GM06990 (cell line): ENCODE measurements around the gene DNAAF1.

ENCODE experiments used
- DNase-seq: peaks from one replicate; pipeline ENCODE4 v3.0.0-alpha.2; 2011; ENCODE audit not compliant: insufficient read length; ENCODE audit errors: extremely low read depth
- H3K27me3 ChIP-seq: replicated peaks from 2 replicates; pipeline ENCODE4 v1.6.0; 2011; ENCODE audit warnings: low read length; ENCODE audit not compliant: control insufficient read depth, insufficient read depth
- H3K36me3 ChIP-seq: 2 replicates; pipeline ENCODE4 v1.5.1; 2011; ENCODE audit warnings: low read length; ENCODE audit not compliant: control insufficient read depth, insufficient read depth
- H3K4me3 ChIP-seq: replicated peaks from 2 replicates; pipeline ENCODE4 v1.5.1; 2011; ENCODE audit warnings: low read depth, mild to moderate bottlenecking, control low read depth, low read length
- TF ChIP-seq, protein P1 (sequence below): IDR thresholded peaks from 2 replicates; pipeline ENCODE4 v1.5.1; 2011; ENCODE audit warnings: low read length, control low read depth, mild to moderate bottlenecking, inconsistent platforms; ENCODE audit not compliant: insufficient read depth, poor library complexity, severe bottlenecking

The DNAAF1 gene

DNA sequence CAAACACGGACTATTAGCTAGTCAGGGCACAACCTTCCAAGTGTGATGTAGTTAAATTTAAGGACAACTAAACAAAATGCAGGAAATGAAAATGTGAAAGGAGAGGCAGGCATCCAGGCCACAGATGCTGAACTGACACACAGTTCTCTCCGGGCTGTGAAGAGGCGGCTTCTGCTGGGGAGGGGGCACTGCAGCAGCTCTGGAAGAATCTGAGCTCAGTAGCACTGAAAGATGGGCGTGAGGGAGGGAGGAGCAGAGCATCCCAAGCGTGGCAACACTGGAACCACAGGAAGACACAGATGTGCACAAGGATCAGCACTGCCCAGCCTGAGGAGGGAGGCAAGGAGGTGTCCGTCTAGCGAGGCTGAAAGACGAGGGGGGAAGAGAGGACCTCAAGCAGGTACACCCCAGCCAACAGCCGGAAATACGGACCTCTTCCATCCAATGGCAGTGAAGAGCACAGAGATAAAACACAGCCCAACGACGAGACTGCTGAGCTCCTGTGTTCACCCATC, 39.8 kb upstream of the DNAAF1 start:
- no peak for DNase-seq
- Histone ChIP-seq H3K36me3 (peaks cover 5% of the 10 kb centered on the region), H3K4me3 (no peak overlapping the region), H3K27me3 (no peaks in the 10 kb centered on the region)
- TF ChIP-seq, protein P1, sequence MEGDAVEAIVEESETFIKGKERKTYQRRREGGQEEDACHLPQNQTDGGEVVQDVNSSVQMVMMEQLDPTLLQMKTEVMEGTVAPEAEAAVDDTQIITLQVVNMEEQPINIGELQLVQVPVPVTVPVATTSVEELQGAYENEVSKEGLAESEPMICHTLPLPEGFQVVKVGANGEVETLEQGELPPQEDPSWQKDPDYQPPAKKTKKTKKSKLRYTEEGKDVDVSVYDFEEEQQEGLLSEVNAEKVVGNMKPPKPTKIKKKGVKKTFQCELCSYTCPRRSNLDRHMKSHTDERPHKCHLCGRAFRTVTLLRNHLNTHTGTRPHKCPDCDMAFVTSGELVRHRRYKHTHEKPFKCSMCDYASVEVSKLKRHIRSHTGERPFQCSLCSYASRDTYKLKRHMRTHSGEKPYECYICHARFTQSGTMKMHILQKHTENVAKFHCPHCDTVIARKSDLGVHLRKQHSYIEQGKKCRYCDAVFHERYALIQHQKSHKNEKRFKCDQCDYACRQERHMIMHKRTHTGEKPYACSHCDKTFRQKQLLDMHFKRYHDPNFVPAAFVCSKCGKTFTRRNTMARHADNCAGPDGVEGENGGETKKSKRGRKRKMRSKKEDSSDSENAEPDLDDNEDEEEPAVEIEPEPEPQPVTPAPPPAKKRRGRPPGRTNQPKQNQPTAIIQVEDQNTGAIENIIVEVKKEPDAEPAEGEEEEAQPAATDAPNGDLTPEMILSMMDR = no peak

DNA sequence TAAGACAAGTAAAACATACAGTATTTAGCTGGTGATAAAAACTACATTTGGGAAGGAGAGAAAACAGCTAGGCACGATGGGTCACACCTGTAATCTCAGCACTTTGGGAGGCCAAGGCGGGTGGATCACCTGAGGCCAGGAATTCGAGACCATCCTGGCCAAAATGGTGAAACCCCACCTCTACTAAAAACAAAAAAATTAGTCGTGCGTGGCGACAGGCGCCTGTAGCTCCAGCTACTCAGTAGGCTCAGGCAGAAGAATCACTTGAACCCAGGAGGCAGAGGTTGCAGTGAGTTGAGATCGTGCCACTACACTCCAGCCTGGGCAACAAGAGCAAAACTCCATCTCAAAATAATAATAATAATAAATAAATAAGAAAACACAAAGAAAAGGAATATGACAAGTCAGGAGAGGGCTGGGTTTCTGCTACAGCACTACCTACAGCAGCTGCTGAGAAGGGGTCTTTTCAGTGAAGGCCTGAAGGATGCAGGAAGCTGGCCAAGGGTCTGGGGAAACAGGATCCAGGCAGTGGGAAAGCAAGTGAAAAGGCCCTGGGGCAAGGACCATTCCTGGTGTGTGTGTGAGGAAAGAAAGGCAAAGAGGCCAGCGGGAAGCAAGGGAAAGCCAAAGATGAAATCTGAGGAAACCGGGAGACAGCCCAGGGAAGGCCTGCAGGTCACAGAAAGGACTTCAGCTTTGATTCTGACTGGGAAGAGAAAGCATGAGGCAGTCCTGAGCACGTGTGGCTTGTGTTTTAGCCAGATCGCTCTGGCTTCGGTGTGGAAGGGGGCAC, 39.0 kb upstream of the DNAAF1 start:
- no peak for DNase-seq
- Histone ChIP-seq H3K36me3 (peaks cover 5% of the 10 kb centered on the region), H3K4me3 (no peak overlapping the region), H3K27me3 (no peaks in the 10 kb centered on the region)
- TF ChIP-seq, protein P1 = no peak

DNA sequence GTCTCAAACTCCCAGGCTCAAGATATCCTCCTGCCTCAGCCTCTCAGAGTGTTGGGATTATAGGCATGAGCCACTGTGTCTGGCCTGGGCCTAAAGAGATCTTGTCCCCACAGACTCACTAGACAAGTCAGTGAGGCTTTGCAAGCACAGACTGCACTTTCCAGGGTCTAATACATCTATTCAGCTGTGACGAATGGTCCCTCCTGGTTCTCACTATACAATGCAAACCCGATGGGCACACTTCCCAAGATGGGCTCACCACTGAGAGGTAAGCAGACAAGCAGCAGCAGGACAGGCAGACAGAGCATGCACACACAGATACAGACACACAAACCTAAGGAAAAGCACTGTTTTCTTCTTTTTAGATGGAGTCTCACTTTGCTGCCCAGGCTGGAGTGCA, 37.2 kb upstream of the DNAAF1 start:
- TF ChIP-seq, protein P1 = no peak
- no peak overlapping the region for H3K4me3 ChIP-seq
- no peaks in the 10 kb centered on the region for H3K27me3 ChIP-seq
- peaks cover 5% of the 10 kb centered on the region for H3K36me3 ChIP-seq
- no peak for DNase-seq

DNA sequence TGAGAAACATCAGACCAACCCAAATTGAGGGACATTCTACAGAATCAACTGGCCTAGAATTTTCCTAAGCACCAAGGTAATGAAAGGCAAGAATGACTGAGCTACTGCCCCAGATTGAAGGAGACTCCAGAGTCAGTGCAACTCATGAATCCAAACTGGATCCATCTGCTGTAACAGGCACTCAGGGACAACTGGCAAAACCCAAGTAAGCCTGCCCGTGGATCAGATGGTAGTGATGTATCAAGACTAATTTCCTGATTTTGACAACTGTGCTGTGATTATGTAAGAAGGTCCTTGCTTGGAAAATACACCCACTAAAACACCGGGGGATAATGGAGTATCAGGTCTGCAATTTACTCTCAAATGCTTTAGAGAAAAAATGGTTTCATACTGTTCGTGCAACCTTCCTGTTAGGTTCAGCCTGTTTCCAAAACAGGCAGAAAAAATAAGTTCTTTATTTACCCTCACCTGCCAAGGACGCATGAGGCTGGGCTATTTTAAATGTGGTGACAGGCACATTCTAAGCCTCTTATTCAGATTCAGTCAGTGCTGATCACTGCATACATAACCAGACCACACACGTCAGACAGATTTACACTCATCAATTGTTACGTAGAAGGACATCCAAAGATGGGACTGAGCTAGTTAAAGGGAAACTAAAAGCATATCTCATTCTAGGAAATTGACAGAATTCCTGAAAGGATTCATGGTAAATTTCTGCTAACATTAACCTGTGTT, 35.3 kb upstream of the DNAAF1 start:
- Histone ChIP-seq H3K27me3 (no peaks in the 10 kb centered on the region), H3K4me3 (no peak overlapping the region), H3K36me3 (peaks cover 5% of the 10 kb centered on the region)
- DNase-seq = no peak
- TF ChIP-seq, protein P1 = no peak

DNA sequence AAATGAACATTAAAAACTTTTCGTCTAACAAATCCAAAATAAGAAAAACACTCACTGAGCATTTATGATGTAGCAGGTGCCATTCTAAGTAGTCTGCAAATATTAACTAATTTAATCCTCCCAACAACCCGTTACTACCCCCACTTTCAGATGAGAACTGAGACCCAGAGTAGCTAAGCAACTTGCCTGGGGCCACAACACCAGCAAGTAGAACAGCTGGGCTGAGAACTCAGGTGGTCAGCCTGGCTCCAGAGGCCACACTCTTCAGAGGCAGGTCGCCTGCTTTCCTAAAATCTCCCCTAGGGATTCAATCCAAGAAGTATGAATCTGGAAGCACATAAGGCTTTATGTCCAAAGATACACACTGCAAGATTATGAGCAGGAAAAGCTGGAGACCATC, 34.6 kb upstream of the DNAAF1 start:
- no peak for DNase-seq
- peaks cover 3% of the 10 kb centered on the region for H3K36me3 ChIP-seq
- TF ChIP-seq, protein P1 = no peak

More for the DNA sequence above, 34.6 kb upstream of the DNAAF1 start:
- Histone ChIP-seq H3K27me3 (no peaks in the 10 kb centered on the region), H3K4me3 (no peak overlapping the region)
